Activated naive CD8-positive, alpha-beta T cell treated with anti-CD3 and anti-CD28 coated beads, Interleukin-2, amount 50 U/mL, for 16 hours (primary cell): ENCODE data around the gene NES.

Experiments
- DNase-seq: peaks from one replicate; pipeline ENCODE4 v3.0.0-alpha.2; 2020; ENCODE audit warnings: low read depth, low spot score

Gene NES

DNA sequence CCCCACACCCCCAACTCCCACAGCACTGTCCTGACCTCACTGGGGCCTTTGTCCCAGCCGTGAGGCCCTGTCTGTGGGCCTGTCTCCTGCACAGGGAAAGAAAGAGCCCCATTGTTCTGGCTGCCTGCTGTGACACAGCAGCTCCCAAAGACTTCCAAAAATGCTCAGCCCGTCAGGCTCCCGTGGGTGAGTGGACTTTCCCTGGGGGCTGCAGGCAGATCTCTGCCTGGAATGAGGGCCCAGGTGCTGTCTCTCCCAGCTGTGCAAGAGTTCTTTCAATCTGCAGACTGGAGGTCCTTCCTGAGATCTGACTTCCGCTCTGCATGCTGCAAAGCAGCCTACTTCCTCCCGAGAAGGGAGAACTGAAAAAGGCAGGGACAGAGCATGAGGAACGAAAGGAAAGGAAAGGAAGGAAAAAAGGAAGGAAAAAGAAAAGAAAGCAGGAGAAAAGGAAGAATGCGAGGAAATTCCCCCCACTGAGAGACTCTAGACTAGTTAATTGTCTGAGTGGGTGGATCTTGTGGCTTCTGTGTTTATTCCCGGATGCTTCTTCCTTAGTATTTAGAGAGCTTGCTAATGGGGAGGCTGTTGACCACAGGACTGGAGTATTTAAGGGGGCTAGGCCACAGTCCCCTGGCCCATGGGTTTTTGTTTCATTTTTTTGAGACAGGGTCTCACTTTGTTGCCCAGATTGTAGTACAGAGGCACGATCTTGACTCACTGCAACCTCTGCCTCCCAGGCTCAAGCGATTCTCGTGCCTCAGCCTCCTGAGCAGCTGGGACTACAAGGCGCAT, 15.0 kb downstream of the NES start:
- DNase-seq, result no peak

DNA sequence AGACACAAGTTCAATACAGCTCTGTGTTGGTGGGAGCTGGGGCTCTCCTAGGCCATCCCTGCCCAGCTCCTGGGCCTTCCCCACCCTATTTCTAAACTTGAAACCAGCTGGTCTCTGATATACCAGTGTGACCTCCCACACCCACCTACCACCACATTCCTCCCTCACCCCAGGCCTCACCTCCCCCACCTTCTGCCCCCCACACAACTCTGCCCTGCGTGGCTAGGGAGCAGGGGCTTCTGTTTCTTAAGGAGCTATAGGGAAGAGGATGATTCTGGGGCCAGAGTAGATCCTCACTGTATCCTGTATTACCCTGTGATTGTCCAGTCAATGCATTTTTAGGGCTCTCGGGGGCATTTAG, 16.5 kb downstream of the NES start:
- DNase-seq, result no peak

DNA sequence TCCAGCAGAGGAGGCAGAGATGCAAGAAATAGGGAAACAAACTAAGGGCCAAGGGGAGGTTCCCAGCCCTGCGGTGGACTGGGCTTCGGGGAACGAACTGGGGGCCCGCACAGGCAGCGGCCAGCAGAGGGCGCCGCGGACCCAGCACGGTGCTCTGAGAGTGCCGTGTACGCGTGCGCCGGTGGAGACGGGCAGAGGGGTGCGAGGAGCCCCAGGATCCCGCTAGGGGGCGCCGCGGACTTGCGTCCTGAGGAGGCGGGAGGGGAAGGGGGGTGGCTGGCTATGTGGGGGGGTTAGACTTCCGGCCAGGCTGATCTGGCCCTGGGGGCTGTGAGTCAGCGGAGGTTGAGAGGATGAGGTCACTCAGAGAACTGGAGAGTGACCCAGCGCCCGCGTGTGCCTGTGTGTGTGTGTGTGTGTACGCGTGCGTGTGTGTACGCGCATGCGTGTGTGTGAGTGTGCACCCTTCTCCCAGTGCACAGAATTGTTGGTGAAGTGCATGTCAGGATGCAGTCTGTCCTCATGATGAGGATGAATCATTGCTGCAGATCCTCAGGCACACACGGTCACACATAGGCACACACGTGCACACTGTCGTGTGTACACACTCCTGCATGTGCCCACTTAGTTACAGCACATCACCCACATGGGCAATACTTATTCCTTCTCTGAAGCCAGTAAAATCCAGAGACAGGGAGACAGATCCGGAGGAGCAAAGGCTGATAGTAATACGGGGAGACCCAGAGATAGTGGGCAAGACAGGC, 17.0 kb downstream of the NES start:
- DNase-seq, result peak; percentile 85

- no peak for DNase-seq
These were observed 17.6 kb downstream of the NES start for GRCh38 chr1:156659661-156659987.

DNA sequence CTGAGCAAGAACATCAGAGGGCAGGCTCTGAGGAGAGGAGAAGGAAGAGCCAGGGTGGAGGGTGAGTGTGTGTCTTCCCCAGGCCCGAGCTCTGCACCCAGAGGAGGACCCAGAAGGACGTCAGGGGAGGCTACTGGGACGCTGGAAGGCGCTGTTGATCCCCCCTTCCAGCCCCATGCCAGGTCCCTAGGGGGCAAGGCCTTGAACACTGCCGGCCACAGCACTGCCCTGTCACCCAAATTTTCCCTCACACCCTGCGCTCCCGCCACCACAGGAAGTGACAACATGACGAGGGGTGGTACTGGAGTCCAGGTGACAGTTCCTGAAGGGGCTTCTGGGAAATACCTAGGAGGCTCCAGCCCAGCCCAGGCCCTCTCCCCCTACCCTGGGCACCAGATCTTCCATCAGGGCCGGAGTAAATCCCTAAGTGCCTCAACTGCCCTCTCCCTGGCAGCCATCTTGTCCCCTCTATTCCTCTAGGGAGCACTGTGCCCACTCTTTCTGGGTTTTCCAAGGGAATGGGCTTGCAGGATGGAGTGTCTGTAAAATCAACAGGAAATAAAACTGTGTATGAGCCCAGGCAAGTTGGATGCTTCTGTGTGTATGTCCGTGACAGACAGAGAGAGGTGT, 18.1 kb downstream of the NES start:
- no peak for DNase-seq

- DNase-seq, result no peak
These were observed 18.7 kb downstream of the NES start for GRCh38 chr1:156658496-156658895.

DNA sequence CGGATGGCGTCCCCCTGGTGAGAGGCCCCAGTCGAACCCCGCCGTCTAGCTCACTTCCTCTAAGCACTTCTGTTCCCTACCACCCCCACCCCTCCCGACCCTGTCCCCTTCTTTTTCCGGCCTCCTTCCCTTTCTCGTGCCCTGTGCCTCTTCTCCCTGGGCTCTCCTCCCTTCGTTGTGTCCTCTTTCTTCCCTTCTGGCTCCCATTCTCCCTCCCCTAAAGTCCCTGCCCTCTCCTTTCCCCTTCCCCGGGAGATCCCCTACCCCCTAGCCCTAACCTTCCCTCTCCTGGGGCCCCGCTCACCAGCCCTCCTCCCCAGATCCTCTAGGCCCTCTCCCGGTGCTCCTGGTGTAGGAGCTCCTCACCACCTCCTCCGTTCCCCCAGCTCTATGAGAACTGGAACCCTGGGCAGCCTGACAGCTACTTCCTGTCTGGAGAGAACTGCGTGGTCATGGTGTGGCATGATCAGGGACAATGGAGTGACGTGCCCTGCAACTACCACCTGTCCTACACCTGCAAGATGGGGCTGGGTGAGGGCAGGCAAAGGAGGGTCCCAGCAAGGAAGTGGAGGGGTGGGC, 19.4 kb downstream of the NES start:
- no peak for DNase-seq

DNA sequence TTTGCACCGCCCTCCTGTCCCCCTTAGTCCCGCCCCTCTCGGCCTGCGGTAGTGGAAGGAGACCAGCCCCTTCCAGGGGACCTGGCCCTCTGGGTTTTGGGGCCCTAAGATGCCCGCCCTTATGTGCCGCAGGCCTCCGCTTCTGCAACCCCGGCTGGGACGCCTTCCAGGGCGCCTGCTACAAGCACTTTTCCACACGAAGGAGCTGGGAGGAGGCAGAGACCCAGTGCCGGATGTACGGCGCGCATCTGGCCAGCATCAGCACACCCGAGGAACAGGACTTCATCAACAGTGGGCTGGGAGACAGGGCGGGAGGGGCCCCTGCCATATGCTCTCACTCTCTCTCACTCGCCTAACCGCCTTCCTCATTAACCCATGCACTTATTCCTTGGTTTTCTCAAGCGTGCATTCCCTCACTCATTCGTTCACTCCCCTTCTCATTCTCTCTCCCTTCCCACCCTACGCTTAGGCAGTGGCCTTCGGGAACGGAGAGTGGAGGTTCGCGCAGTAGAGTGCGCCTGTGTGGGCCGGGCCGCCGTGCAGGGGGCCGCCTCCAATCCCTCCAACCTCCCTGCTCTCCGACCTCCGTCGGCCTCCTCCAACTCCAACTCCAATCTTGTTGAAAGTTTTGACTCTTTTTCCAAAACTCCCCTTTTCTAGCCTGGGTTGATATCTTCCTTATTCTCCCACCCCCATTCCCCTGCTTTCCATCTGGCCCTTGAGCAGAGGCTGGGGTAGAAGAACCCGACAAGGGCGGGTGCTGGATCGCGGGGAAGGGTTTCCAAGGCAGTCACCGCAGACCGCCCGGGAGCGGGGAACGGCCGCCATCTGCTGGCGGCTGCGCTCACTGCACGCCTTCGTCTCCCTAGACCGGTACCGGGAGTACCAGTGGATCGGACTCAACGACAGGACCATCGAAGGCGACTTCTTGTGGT, 20.1 kb downstream of the NES start:
- peak; percentile 48 for DNase-seq

GRCh38 chr1:156655904-156656516, 21.2 kb downstream of the NES start:
- no peak for DNase-seq

DNA sequence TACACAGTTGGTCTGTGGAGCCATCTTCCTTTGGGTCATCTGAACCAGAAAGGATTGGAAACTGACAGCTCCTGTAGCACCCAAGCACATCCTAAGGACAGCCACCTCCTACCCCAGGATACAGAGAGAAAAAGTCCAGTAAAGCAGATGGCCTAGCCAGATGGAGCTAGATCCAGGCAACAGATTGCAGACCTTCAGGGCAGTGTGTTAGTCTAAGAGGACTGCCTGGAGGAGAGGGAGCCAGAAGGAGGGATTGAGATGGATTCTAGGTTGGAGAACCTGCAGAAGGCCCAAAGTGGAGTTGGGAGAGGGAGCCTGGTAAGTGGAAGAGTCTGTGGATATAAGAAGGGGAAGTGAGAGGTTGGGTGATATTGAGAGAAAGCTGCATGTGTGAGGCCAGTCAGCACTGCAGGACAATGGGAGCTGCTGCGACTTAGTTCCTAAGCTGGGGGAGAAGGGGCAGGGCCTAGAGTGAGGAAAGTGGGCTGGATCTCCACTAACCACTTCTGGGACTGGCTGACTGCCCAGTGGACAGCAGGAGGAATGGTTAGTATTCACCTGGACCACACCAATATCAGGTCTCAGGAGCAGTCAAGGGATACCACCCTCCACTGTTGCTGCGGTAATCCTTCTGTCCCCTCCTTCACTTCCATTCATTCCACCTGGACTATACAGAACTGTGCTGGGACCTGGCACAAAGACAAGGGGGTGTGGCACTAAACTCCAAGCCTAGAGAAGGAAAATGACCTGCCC, 21.9 kb downstream of the NES start:
- DNase-seq, result no peak

DNA sequence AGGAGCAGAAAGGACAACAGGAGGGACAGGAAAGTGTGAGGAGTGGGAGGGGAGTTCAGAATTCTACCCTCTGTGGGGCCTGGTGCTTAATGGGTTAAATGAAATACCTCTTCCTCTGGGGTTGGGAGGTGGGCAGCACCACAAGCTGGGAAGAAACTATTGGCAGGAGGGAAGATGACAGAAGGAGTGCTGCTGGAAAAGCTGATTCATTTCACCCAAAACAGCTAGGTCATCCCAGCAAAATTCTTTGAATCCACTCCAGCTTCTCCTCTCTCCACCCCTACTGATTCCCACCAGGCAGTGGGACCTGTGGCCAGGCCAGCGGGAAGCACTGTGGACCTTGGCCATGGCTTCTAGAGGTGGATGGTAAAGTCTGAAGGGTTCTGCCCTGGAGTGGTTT, 22.5 kb downstream of the NES start:
- DNase-seq, result no peak

DNA sequence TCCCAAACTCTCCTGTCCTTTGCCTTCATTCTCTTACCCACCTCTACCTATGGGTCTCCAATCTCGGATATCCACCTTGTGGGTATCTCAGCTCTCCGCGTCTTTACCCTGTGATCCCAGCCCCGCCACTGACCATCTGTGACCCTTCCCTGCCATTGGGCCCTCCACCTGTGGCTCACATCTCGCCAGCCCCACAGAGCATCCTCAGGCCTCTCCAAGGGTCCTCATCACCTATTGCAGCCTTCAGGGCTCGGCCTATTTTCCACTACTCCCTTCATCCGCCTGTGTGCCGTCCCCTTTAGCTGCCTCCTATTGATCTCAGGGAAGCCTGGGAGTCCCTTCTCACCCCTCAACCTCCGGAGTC, 24.2 kb downstream of the NES start:
- no peak for DNase-seq

DNA sequence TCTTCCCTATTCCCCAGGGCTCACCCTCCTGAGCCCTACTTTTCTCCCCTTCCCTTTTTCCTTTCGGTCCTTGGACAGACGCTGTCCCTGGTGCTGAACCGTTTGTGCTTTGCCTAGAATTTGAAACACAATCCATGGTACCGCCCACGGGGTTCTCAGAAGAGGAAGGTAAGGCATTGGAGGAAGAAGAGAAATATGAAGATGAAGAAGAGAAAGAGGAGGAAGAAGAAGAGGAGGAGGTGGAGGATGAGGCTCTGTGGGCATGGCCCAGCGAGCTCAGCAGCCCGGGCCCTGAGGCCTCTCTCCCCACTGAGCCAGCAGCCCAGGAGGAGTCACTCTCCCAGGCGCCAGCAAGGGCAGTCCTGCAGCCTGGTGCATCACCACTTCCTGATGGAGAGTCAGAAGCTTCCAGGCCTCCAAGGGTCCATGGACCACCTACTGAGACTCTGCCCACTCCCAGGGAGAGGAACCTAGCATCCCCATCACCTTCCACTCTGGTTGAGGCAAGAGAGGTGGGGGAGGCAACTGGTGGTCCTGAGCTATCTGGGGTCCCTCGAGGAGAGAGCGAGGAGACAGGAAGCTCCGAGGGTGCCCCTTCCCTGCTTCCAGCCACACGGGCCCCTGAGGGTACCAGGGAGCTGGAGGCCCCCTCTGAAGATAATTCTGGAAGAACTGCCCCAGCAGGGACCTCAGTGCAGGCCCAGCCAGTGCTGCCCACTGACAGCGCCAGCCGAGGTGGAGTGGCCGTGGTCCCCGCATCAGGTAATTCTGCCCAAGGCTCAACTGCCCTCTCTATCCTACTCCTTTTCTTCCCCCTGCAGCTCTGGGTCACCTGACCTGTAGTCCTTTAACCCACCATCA, 24.8 kb downstream of the NES start:
- no peak for DNase-seq

GRCh38 chr1:156648951-156649350, 28.3 kb downstream of the NES start:
- DNase-seq, result no peak

DNA sequence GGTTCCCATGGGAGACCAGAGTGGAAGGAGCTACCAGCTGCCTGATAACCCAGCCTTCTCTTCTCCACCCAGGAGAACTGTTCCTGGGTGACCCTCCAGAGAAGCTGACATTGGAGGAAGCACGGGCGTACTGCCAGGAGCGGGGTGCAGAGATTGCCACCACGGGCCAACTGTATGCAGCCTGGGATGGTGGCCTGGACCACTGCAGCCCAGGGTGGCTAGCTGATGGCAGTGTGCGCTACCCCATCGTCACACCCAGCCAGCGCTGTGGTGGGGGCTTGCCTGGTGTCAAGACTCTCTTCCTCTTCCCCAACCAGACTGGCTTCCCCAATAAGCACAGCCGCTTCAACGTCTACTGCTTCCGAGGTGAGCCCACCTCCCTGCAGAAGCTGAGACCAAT, 28.7 kb downstream of the NES start:
- no peak for DNase-seq

- DNase-seq, result no peak
These were observed 29.9 kb downstream of the NES start for GRCh38 chr1:156647351-156647750.

GRCh38 chr1:156646738-156647211, 30.4 kb downstream of the NES start:
- no peak for DNase-seq

DNA sequence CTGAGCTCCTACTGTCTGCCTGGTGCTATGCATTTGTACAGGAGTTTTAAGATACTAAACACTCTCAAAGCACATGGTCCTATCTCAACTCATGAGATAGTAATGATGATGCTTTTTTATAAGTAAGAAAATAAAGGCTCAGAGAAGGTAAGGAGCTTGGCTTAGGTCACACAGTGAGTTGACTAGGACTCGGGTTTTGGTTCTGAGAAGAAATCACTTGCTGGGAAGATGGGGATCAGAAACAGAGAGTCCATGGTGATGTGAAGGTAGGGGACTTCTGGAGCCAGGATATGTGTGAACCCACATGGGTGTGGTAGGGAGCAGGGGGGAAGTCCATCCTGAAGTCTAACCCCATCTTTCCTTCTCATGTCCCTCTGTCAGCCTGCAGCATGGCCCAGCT, 31.5 kb downstream of the NES start:
- no peak for DNase-seq

DNA sequence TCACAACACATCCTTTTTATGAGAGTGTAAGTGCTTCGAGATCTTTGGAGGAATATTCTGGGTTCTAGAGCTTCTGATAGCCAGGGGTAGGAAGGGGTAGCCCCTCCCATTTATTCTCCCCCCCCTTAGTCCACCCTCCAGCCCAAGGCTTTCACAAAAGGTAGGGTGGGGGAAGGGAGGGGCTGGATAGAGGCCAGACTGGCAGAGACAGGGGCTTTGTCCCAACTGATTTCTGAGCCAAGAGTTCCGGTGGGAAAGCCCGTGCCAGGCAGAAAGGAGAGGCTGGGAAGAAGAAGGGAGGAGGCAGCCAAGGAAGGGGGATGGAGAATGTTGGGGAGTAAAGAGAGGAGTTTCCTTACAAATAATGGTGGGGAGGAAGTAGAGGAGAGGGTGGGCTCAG, 32.2 kb downstream of the NES start:
- no peak for DNase-seq
